Osteocyte (in vitro differentiated cells): Measurements from ENCODE around the gene STX11. TPM values are rescaled to one million over a fixed set of nuclear protein-coding genes. Genes with fewer than 3 reads are reported as not detected.

Experiments
- DNase-seq: peaks from one replicate; pipeline ENCODE4 v3.0.0; 2021; ENCODE audit warnings: mixed read lengths; ENCODE audit not compliant: unreplicated experiment; ENCODE audit errors: extremely low spot score
- H3K27ac Mint-ChIP-seq: one replicate; pipeline ENCODE4 v1.8.0; 2021; ENCODE audit warnings: mild to moderate bottlenecking, mixed read lengths; ENCODE audit not compliant: unreplicated experiment
- H3K27me3 Mint-ChIP-seq: one replicate; pipeline ENCODE4 v1.8.0; 2021; ENCODE audit warnings: mixed read lengths; ENCODE audit not compliant: unreplicated experiment
- H3K36me3 Mint-ChIP-seq: one replicate; pipeline ENCODE4 v1.8.0; 2021; ENCODE audit warnings: mixed read lengths; ENCODE audit not compliant: unreplicated experiment
- H3K4me1 Mint-ChIP-seq: one replicate; pipeline ENCODE4 v1.8.0; 2021; ENCODE audit warnings: mixed read lengths; ENCODE audit not compliant: unreplicated experiment
- H3K4me3 Mint-ChIP-seq: one replicate; pipeline ENCODE4 v1.8.0; 2021; ENCODE audit warnings: mild to moderate bottlenecking, moderate library complexity, mixed read lengths; ENCODE audit not compliant: unreplicated experiment
- H3K9me3 Mint-ChIP-seq: one replicate; pipeline ENCODE4 v1.8.0; 2021; ENCODE audit warnings: mixed read lengths; ENCODE audit not compliant: unreplicated experiment
- total RNA-seq: library from RNA; stranded (reverse); gene quantifications from 2 replicates; pipeline ENCODE4 v1.2.1, GENCODE V29; 2021
- TF ChIP-seq, protein P1 (sequence below): fragments of 200-600 bp; sonication (generic); IDR thresholded peaks from 2 replicates; pipeline ENCODE4 v1.5.0; 2021; ENCODE audit warnings: antibody characterized with exemption, mild to moderate bottlenecking, moderate library complexity

The STX11 gene
- total RNA-seq, 1 donor from 2014 or later: 0.86 TPM

- H3K4me3 Mint-ChIP-seq: no peak overlapping the region
- no peak overlapping the region for H3K27ac Mint-ChIP-seq
- H3K27me3 Mint-ChIP-seq: no peaks in the 10 kb centered on the region
- no peak for DNase-seq
- H3K4me1 Mint-ChIP-seq: peaks cover 11% of the 10 kb centered on the region
- no peaks in the 10 kb centered on the region for H3K36me3 Mint-ChIP-seq
- TF ChIP-seq, protein P1, sequence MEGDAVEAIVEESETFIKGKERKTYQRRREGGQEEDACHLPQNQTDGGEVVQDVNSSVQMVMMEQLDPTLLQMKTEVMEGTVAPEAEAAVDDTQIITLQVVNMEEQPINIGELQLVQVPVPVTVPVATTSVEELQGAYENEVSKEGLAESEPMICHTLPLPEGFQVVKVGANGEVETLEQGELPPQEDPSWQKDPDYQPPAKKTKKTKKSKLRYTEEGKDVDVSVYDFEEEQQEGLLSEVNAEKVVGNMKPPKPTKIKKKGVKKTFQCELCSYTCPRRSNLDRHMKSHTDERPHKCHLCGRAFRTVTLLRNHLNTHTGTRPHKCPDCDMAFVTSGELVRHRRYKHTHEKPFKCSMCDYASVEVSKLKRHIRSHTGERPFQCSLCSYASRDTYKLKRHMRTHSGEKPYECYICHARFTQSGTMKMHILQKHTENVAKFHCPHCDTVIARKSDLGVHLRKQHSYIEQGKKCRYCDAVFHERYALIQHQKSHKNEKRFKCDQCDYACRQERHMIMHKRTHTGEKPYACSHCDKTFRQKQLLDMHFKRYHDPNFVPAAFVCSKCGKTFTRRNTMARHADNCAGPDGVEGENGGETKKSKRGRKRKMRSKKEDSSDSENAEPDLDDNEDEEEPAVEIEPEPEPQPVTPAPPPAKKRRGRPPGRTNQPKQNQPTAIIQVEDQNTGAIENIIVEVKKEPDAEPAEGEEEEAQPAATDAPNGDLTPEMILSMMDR: no peak
- no peaks in the 10 kb centered on the region for H3K9me3 Mint-ChIP-seq
Measured at GRCh38 chr6:144162977-144163376, 12.7 kb downstream of the STX11 start.

DNA sequence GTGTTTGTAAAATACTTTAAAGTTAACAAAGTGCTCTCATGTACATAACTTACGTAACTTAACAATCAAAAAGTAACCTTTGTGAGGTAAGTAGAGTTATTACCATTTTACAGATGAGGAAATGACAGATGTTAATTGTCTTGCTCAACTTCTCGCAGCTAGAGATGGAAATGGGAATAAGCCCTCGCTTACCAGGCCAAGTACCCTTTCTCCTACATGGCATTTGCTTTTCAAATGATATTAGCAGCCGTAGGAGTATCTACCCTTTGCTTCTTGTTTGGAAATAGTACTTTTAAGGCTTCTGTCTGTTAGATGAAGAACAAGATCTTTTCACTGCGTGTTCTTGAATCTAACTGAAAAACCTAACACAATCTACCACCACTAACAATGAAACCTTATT, 15.5 kb downstream of the STX11 start:
- Mint-ChIP-seq H3K36me3 (peaks cover 4% of the 10 kb centered on the region), H3K27ac (no peak overlapping the region), H3K27me3 (no peaks in the 10 kb centered on the region), H3K4me1 (no peaks in the 10 kb centered on the region), H3K9me3 (peaks cover 5% of the 10 kb centered on the region), H3K4me3 (no peak overlapping the region)
- no peak for DNase-seq
- TF ChIP-seq, protein P1: no peak

DNA sequence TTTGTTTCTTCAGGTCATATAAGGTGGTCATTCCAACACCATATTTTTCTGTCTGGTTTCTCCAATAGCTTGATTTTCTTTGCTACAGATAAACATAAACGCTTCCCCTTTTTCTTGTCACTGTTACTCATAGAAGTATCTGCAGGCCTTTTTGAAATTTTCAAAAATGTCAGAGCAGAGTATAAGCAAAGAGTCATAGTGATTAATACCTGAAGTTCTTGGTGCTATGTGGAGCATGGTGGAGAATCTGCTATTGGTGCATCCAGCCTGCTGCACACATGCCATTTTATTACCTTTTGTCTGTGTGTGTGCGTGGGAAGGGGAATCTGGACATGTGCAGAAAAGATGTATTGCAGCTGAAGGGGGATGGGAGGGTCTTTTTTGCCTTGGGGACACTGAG, 19.7 kb downstream of the STX11 start:
- no peak overlapping the region for H3K27ac Mint-ChIP-seq
- no peaks in the 10 kb centered on the region for H3K27me3 Mint-ChIP-seq
- DNase-seq: no peak
- H3K4me3 Mint-ChIP-seq: no peak overlapping the region
- H3K4me1 Mint-ChIP-seq: no peaks in the 10 kb centered on the region
- H3K36me3 Mint-ChIP-seq: peaks cover 5% of the 10 kb centered on the region
- peaks cover 7% of the 10 kb centered on the region for H3K9me3 Mint-ChIP-seq
- TF ChIP-seq, protein P1: no peak

DNA sequence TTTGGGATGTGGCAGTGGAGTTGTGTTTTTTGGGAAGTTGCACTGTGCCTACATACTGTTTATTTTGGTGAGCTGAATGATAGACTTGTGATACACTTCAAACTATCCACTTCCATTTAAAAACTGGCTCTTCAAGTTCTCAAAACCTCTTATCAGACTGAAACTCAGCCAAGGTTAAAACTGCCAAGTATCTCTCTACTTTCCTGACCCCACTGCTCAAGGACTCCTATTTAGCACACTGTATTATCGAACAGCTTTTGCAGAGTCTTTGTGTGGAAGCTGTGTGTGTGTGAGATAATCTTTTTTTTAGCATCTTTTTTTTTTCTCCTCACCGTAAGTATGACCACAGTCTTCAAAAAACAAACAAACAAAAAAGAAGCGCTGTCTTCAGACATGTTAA, 21.1 kb downstream of the STX11 start:
- DNase-seq: no peak
- H3K36me3 Mint-ChIP-seq: peaks cover 5% of the 10 kb centered on the region
- H3K4me1 Mint-ChIP-seq: no peaks in the 10 kb centered on the region
- H3K27me3 Mint-ChIP-seq: no peaks in the 10 kb centered on the region
- TF ChIP-seq, protein P1: no peak
- peaks cover 7% of the 10 kb centered on the region for H3K9me3 Mint-ChIP-seq
- no peak overlapping the region for H3K4me3 Mint-ChIP-seq
- H3K27ac Mint-ChIP-seq: no peak overlapping the region

- Mint-ChIP-seq H3K36me3 (peaks cover 4% of the 10 kb centered on the region), H3K9me3 (peaks cover 7% of the 10 kb centered on the region), H3K27me3 (no peaks in the 10 kb centered on the region), H3K27ac (no peak overlapping the region), H3K4me1 (no peaks in the 10 kb centered on the region), H3K4me3 (no peak overlapping the region)
- TF ChIP-seq, protein P1: no peak
- DNase-seq: no peak
Measured at GRCh38 chr6:144174006-144174405, 23.7 kb downstream of the STX11 start.
